NCI-H2029 treated with DMSO at 0.1 percent for 48 hours (cell line): Measurements from ENCODE around the gene RHBDD1.

Experiments used
- DNase-seq: peaks from one replicate; lab custom pipeline; 2025; lab: John Stamatoyannopoulos, UW

RHBDD1 gene

DNA sequence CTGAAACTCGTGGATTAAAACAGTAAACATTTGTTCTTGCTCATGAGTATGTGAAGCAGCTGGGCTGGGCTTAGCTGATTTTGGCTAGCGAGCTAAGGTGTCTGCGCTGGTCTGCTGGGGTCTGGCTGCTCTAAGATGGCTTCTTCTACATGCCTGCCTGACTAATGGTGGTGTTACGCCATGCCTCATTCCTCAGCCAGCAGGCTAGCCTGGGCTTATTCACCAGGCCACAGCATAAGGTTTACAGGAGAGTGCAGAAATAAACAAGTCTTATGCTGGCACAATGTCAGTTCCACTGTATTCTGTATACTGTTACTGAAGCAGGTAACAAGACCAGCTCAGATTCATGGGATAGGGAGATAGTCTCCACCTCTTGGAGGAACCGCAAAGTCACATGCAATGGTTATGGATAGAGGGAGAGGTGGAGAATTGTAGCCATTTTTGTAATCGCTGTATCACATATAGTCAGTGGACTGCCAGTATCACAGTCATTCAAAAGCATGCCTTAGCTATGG is 80.0 kb downstream of the RHBDD1 start:
- DNase-seq, result no peak

DNA sequence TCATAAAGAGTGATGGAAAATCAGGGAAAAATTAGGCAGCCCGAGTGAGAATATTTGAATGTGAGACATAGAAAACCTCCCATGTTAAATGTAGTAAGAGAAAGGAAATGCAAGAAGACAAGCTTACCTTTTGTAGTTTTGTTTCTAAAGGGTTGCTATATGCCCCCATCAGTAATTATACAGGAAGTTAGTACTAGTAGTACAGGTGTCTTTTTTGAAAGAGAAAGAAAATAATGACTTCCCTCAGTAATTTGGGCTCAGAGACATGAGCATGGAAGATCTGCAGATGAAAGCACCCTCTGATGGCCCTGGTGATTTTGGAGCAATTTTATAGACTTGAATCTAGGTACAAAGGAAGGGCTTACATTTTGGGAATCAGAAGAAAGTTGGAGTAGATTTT is 80.8 kb downstream of the RHBDD1 start:
- no peak for DNase-seq

DNA sequence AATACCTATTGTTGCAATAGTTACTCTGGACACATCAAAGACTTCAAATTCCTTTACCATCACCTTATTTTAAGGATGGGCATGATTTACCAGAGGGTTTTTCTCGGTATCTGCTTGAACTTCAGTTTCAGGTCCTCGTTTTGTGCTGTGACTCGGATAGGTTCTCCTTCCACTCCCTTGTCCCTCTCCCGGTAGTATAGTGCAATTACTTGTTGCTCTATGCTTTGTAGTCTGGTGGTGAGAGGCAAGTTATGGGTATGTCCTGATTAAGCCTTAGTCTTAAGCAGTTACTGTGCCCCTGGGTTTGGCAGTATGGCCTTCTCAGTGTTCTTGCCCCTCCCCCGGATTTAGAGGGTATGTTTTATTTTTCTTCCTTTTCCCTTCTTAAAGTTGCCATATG is 96.6 kb downstream of the RHBDD1 start:
- DNase-seq, result no peak

DNA sequence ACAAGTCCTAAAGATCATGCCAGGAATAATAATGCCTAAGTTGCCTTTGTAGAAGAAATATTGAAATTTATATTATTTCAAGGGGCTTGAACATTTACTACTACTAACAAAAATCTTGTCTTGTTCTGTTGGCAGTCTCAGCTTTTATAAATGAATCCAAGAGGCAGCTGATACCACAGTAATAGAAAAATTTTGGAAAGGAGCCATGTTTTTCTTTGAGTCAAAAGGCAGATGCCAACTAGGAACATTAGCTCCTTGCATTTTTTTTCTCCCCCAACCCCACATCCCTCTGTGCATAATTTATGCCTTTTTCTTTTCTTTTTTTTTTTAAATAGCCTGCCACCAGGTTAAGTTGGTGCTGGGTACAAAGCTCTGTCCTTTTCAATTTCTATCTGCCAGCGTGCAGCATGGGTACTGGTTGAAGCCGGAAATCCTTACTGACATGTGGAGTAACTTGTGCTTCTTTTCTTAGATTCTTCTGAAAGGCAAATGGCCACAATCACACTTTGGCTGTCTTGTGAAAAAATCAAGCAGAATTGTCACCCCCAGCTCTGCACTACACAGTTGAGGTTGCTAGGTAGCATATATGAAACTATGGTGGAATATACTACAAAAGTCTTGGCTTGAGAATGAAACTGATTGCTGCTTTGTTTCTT is 98.8 kb downstream of the RHBDD1 start:
- no peak for DNase-seq

DNA sequence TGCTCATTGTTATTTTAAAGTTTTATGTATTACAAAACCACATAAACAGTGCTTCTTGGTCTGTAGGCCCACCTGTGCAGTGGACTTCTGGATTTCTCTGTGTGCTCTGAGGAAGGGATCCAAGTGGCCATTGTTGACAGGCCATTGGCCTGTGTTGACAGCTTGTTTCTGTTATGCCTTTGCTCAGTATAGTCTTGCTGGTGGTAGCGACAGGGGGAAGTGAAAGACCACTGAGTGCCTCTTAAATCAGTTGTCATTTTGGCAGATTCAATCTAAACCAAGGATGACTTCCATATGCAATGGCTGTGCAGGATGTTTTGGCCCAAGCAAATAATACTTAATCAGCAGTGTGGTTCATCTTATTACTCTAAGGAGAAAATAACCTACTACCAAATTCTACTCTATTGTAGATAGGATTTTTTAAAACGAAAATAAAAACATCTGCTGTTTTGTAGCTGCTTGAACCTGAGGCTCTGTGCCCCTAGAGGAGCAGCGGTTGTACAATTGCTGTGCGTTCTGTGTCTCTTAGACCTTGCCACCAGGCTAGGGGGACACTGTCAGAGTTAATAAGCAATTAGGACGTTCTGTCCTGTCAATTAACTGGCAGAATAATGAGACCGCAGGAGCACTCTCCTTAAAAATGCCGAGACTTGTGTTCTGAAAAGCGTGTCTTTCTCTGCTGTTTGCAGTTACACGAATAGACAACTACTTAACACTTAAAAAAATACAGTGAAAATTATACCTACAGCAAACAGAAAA is 108.2 kb downstream of the RHBDD1 start:
- DNase-seq, result no peak

DNA sequence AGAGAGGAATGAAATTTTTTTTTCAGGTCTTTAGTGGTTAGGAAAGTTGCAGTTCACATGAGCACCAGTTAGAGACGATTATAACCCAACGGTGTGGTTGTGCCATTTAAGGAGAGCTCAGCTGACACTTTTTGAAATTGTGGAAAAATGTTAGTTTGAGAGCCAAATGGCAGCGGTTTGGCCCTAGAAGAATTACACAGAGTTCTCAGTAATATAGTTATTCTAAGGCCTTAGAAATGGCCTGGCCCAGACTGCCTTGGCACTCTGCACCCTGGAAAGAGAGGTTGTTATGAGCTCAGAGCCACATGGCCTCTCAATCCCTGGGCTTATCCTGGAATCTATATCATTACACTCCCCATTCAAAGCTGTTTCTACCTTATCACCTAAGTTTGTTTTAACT is 117.4 kb downstream of the RHBDD1 start:
- no peak for DNase-seq

DNA sequence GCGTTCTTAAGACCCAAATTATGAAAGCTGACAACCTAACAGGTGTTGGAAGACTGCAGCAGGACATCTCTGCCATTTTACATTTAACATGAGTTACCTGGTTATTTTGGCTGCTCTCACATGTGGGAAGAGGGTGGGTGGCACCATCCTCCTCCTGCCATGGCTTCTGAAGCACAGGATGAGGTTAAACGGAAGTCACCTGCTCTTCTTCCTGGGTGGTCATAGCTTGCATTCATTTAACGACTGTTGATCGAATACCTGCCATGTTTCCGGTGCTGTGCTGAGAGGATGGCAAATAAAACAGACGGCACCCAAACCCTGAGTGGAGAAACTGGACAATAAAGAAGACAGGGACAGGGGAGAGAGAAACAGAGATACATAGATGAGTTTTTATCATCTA is 118.0 kb downstream of the RHBDD1 start:
- no peak for DNase-seq

DNA sequence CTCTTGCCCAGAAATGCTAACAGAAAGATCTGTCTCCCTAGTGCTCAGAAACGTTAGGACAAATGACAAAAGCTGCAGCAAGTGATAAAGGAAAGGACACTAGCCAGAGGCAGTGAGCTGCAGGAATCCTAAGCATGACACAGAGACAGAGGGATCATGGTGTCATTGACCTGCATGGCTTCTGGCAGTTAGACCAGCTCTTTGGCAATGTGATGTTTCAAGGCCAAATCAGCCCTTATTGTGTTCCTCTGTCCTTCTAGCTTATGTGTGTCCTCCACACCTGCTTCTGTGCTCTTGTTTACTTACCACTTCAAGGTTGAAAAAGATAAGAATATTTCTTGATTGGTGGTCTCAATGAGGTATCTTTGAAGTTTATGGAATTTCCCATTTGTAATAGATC is 120.8 kb downstream of the RHBDD1 start:
- no peak for DNase-seq

DNA sequence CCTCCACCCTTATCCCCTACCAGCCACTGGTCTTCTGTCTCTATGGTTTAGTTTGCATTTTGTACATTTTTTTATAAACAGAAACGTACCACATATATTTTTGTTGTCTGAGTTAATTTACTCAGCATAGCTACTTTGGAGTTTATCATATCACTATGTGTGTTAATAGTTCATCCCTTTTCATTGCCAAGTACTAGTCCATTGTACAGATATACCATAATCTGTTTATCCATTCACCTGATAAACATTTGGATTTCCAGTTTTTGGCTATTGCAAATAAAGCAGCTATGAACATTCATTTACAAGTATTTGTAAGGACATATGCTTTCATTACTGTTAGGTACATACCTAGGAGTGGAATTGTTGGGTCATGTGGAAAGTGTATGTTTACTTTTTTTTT is 123.6 kb downstream of the RHBDD1 start:
- DNase-seq, result no peak

DNA sequence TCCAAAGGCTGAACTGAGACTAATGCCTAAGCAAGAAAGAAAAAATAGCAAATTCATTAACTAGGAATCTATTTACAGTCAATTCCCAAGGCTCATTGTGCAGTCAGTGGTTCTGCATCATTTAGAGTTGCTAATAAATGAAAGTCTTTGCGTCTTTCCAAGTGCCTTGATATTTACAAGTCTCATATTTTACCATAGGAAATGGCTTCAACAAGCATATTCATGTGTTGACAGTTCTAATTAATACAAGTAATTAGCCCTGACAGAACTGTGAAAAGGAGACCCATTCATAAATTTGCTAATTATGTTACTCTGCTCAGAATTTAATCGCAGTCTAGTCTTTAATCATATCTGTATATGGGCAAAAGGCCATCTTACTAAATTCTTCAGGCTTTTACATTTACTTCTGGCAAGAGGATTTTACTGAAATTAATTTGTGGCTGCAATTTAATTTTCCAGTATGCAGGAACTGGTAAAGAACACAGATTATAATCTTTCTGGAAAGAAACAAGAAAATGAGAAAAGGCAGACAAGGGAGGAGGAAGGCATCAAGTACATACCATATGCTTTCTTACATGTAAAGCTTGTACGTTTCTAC is 126.4 kb downstream of the RHBDD1 start:
- no peak for DNase-seq

DNA sequence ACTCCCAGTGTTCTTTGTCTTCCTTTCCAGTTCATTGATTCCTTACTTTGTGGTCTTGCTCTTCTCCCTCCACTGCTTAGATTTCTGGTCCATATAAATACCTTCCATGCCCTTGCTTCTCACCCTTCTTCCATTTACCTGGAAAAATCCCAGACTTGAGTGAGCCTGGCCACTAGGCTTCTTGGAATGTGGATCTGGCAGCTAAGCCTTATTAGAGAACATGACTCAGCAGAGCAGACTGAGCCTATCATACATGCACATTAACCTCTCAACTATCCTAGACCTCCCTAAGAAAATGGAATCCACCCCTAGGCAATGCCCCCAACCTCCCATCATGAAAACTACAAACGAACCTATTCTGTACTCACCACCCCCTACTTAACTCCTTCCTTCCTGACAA is 127.7 kb downstream of the RHBDD1 start:
- DNase-seq, result no peak

DNA sequence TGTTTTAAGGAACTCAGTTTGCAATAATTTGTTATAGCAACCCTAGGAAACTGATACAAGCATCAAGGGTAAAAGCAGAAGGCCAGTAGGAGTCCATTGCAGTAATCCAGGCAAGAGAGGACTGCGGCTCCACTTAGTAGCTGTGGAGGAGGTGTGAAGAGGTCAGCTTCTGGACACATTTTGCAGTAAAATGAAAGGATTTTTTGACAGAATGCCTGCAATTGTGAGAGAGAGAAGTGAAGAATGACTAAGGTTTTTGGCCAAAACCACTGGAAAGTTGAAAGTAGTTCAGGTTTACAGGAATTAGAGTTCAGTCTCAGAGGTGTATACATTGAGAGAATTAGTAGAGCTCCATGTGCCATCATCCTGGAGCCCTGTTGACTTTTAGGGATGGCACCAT is 129.5 kb downstream of the RHBDD1 start:
- DNase-seq, result no peak

DNA sequence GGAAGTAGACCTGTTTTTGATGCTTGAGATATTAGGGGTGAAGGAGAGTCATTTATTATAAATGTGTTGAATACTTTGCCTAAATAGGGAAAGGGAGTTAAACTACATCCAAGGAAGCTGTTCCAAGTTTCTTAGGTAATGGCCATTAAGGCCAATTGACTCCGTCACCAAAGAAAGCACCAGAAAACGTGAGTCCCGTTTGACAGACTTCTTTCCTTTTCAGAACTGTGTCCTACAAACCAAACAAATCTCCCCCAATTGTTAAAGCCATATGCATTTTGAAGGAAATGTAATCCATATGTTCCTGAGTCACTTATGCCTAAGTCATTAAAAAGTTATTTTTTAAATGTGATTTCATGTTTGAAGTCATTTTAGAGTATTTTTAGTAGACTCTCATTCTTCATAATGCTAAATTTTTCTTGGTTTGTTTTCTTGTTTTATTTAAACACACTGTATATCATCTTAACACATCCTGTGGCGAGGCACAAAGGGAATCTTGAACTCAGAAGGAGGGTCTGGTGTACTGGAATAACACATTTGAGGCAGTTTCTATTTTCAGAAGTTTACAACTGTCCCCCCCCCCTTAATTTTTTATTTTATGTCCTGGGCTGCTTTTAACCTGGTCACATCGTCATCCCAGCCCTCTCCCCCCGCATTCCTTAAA is 133.7 kb downstream of the RHBDD1 start:
- no peak for DNase-seq

DNA sequence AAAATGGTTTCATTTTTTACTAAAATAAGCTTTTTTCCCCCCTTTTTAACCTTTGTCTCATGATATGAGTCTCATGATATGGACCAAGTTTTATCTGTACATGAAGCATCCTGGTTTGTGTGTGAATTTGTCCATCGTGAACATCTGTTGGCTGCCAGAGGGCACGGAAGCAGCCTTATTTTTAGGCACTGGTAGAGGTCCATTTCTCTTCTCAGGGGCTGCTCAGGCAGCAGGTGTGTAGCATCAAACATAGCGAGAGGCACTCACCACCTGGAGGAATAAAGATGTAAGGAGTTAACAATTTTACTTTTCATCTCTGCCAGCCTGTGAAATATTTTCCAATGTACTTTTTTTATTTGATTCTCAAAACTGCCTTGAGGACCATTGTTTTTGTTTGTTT is 134.5 kb downstream of the RHBDD1 start:
- no peak for DNase-seq

DNA sequence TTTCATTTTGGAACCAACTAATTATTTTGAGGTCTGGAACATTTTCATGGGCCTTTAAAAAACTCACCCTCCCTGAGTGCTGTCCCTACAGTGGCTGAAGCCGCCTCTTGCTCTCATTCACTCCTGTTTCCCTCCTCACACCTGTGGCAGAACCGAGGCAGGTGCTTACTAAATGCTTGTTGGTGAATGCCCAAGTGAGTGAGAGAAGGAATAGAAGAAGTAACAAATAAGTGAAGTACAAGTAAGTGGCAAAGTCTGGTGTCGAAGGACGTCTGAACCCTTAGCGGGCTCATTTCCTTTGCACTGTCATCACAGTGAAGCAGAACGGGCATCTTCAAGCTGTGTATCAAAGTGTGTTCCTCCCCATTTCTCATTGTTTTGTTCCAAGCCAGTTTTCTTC is 135.2 kb downstream of the RHBDD1 start:
- DNase-seq, result no peak

DNA sequence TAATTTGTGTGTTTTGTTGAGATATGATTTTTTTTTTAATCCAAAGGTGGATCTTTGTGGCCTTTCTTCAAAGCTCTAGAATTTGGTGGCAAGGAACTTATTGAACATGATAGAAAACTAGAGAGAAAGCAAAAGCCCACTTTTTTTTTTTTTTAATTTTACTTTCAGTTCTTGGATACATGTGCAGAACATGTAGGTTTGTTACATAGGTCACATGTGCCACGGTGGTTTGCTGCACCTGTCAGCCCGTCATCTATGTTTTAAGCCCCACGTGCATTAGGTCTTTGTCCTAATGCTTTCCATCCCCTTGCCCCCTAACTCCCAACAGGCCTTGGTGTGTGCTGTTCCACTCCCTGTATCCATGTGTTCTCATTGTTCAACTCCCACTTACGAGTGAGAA is 135.9 kb downstream of the RHBDD1 start:
- no peak for DNase-seq

DNA sequence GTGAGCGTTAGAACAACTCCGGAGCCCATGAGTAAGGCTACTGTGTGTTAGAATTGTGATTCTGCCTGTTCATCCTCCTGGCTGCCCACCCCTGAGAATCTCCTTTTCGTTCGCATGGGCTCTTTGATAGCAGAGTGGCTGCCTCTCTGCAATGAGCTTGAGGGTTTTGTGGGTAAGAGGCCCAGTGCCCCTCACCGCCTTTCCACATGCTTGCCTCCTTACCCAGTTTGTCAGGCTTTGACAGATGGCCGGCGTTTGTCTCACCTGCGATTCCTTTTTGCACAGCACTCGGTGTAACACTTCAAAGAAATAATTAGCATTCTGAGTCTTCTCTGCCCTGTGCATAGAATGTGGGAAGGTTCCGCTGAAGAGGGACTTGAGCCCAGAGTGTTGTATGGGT is 138.0 kb downstream of the RHBDD1 start:
- no peak for DNase-seq

DNA sequence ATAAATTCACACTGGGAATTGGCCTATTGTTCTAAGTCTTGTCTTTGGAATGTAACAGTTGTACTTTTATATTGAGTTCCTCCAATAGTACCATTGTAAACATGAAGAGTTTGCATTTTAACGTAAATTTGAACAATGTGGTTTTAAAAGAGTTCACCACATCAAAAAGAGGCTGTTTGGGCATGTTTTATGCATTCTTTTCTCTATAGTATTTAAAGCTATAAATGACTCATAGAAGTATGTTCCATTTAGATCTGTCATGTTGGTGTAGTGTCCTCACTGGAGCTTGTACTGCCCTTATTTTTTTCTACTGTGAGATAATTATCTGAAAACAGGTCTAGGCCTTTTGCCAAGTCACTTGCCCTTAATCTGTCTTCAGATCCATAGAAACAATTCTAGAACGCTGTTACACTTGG is 141.9 kb downstream of the RHBDD1 start:
- DNase-seq, result no peak

DNA sequence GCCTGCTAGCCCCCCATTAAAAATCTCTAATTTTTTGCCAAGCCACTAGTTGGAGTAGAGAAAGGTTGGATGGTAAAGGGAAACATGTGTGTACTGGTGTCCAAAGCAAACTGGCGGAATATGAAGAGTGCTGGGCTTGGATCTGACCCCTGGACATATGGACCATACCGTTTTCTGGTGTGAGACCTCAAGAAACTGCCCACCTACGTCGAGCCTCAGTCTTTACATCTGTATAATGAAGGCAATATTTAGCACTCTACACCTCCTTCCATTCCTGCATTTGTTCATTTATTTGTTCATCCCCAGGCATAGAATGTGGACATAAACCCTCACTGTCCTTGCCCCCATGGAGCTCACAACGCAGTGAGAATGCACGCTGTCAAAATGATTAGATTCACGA is 142.4 kb downstream of the RHBDD1 start:
- no peak for DNase-seq

DNA sequence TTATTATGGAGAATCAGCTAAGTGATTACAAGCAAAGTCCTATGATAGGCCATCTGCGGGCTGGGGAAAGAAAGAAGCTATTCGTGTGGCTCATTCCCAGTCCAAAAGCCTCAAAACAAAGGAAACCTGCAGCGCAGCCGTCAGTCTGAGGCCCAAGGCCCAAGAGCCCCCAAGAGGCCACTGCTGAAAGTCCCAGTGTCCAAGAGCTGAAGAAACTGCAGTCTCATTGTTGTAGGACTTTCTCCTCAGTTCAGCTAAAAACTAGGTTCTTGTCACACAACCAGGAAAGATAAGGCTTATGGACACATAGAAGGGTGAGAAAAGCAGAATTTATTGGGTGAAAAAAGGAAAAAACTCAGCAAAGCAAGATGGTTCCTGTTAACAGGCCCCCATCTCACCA is 143.2 kb downstream of the RHBDD1 start:
- DNase-seq, result no peak

DNA sequence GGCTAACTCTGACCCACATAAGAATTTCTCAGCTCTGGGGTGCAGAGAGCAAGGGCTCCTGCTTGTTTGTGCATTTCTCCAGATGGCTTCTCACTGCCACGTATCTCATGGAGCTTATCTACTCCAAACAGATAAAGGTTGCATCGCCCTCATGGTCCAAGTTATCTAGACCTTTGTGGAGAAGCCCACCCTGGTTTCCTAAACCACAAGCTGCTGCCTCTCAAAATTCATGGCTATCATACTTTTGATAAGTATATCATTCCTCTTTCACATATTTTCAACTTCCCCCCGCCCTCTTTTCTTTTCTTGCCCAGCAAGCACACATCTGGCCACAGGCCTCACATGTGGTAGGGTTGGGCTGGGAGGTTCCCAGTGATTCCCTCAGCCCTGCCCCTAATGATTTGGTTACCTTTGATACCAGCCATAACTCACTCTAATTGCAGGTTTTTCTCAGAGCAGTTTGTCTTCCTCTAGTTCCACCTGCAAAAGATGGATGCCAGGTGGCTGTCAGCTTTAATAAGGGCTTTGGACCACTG is 146.0 kb downstream of the RHBDD1 start:
- DNase-seq, result no peak

DNA sequence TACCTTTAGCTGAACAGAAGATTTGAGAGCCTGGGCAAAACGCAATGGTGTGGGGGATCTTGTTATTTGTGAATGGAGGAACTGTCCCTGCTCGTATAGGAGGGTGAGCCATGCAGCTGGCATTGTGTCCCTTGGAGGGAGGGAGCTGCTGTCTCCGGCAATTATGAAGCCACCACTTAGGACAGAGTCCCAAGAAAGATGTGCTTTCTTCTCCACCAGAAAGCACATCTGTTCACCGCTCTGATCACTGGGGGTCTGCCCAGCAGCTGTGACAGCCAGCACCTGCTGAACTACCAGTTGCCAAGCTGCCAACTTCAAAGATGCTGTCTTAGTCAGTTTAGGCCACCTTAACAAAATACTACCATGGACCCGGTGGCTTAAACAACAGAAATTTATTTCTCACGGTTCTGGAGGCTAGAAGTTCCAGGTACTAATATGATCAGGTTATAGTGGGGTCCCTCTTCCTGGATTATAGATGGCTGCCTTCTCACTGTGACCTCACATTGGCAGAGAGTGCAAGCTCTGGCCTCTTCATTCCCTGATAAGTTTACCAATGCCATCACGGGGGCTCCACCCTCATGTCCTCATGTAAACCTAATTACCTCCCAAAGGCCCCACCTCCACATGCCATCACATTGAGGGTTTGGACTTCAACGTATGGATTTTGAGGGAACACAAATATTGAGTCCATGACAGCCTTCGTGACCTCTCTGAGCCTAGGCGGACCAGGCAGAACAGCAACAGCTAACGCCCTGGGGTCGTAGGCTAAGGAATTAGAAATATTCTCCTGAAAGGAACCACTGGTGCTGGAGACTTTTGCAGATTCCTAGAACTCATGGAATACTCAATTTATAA is 148.3 kb downstream of the RHBDD1 start:
- no peak for DNase-seq
